NCI-H2196 treated with DMSO at 0.1 percent for 48 hours (cell line): ENCODE results near the gene ADCY1.
"Not testable (repeated sequence)": the region's sequence is repeated elsewhere in the genome, so short reads cannot be mapped to it uniquely, and the experiment has no call there.

Experiments
- DNase-seq: peaks from one replicate; lab custom pipeline; 2025; ENCODE audit not compliant: unreplicated experiment; lab: John Stamatoyannopoulos, UW

ADCY1 gene

DNA sequence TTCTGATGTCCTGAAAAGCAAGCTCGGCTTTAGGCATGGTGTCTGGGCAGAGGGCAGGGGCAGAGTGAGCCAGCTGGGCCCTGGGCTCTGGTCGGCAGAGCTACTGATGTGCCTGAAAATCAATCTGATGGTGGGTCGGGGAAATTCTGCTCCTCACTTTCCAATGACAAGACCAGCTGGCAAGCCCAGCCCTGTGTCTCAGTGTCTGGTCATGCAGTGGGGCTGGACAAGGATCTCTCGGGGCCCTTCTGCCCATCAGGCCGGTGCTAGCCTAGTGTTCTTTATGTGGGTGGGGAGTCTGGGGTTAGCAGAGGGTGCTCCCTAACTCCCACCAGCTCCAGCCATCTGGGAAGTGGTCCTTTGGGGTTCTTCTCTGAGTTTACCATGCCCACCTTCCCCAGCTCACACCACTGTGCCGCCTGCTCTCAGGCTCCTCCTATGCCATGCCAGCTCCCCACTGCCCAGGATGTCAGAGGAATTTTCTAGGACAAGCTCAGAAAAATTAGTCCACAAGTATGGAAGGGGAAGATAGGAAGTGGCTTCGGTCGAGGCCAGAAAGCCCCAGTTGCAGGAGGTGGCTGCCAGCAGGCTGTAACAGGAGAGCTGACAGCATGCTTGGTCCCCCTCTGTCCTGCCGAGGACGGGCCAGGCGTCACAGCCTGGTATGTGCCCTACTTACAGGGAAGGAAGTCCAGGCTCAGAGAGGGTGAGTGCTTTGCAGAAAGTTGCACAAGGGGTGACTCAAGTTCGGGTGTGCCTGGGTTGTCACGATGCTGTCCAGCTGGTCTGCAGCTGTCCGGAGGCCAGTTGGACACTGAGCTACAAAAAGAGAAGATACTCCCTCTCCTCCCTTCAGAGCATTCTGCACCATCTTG, 135.2 kb downstream of the ADCY1 start:
- DNase-seq = no peak

DNA sequence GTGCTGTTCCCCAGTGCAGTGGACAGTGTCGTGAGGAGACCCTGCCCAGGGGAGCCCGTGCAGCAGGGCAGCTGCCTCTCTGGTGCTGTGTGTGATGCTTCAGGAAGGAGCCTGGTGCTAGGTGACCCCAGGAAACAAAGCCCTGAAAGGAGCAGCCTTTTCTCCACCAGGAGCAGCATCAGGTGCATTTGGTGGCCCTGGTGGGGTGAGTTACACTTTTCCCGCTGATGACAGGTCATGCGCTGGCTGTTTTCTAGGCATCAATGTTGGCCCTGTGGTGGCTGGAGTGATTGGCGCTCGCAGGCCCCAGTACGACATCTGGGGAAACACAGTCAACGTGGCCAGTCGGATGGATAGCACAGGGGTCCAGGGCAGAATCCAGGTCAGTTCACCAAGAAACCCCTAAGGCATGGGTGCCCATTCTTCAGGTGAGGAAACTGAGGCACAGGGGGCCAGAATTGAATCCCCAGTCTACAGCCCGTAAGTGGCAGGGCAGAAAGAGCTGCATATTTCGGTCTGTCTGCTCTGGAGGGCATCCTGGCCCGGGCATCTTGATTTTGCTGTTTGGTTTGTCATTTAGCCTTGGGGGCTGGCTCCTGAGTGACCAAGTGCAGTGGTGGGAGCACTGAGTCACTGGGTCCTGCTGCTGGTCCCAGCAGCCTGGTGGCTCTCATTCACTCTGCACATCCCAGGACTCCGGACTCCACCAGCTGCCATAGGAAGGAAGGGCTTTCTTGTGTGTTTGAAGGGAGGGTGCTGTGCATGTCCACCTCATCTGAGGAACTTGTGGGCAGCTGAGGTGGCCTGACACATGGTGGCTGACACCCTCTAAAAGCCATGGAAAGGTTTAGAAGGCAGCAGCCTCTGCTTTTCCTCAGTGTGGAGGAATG, 136.3 kb downstream of the ADCY1 start:
- no peak for DNase-seq

DNA sequence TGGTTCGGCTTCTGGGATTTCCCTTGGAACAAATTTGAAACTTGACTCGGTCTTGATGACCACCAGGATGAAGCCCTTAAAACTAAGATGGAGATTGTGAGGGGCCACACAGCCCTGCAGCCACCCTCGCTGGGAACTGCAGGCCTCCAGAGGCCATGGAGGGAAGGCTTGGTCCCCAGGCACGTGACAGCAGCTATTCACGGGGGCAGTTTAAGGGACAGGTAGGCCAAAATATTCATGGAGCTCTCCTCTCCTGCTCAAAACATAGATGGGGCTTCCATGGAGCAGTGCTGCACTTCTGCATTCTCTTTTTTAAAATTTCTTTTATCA, 137.0 kb downstream of the ADCY1 start:
- DNase-seq = no peak

DNA sequence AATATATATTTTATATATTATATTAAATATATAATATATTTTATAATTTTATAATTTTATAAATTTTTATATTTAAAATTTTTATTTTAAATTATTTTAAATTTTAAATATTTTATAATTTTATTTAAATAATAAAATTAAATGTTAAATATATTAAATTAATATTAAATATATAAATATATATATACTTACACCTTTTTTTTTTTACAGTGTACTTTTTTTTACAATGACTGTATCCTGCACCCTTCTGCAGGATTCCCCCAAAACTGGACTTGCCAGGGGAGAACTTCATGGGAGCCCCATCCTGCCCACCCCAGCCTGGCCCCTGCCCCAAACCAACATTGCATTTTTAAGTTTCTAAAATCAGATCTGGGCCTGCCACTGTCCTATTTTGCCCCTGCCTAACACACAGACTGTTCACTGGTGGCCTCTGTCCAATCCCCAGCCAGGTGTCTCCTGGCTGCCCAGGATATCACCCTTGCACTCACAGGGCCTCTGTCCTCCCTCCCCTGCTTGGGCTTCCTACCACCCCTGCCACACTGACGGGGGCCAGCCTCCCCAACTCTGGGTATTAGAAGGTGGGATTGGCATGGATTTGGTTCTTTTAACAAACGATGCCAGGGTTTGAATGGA, 138.0 kb downstream of the ADCY1 start:
- DNase-seq = no peak

DNA sequence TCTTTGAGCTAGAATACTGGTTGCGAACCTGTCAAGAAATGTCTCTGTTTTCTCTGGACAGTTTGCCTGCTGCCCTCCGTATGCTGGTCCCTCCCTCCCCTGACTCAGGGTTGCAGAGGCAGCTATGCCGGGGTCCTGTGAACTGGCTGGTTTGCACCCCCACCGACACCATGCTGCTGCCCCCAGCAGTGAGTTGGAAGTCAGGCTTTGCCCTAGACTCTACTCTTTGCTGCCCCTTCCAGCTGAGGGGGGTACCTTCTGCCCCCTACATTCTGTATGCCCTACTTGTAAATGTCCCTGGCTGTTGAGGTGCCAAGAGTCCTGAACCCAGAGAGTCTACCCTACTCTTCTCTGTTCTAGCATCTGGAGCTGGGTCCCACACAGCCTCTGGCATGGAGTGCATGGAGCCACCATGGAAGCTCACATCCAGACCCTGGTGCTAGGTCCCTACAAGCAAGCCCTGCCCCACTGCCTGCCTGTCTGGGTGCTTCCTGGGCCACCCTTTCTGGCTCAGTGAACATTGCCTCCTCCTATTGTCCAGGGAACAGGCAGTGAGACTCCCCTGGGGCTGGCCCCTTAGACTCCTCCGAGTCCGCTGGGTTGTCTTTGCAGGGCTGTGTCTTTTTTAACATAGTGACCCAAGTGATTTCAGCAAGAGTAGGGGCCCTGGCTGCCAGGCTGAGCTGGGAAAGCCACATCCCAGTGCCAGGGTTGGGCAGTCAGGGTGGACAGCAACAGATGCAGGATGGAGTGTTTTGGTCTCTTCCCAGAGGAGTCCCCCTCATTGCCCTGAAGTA, 138.9 kb downstream of the ADCY1 start:
- DNase-seq = no peak

DNA sequence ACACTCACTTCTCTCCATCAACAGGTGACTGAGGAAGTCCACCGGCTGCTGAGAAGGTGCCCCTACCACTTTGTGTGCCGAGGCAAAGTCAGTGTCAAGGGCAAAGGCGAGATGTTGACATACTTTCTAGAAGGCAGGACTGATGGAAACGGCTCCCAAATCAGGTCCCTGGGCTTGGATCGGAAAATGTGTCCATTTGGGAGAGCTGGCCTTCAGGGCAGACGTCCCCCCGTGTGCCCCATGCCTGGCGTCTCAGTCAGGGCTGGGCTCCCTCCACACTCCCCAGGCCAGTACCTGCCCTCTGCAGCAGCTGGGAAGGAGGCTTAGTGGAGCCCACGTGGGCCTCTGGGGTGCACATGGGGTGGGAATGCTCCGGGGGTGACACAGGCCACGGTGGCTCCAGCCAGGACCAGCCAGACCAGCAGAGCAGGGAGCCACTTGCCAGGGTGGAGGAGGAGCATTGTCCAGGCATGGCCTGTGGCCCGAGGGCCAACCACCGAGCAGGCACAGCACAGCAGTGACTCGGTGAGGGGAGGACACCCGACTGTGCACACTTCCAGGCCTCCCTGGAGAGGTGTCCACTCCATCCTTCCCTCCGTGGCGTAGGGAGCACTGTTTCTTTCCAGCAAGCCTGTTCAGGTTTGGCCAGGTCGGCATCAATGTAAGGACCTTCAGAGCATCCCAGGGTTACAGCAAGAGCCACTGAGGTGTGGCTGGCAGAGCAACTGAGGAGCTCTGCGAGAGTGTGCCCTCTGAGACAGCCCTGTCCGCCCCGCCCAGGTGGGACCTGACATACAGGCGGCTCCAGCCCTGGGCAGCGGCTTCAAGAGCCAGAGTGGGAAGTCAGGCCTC, 139.7 kb downstream of the ADCY1 start:
- DNase-seq = no peak

DNA sequence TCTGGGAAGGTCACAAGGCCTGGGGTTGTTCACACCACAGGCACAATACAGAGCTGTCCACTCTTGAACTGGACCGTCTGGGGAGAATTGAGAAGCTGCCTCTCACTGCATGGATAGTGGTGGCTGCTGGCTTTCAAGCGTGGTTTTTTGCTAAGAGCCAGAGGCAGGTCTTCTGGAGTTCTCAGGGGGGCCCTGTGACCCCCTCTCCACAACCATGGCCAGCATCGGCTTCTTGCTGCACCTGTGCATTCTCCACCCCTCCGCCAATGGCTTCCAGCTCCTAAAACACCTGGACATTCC, 140.3 kb downstream of the ADCY1 start:
- DNase-seq = no peak

DNA sequence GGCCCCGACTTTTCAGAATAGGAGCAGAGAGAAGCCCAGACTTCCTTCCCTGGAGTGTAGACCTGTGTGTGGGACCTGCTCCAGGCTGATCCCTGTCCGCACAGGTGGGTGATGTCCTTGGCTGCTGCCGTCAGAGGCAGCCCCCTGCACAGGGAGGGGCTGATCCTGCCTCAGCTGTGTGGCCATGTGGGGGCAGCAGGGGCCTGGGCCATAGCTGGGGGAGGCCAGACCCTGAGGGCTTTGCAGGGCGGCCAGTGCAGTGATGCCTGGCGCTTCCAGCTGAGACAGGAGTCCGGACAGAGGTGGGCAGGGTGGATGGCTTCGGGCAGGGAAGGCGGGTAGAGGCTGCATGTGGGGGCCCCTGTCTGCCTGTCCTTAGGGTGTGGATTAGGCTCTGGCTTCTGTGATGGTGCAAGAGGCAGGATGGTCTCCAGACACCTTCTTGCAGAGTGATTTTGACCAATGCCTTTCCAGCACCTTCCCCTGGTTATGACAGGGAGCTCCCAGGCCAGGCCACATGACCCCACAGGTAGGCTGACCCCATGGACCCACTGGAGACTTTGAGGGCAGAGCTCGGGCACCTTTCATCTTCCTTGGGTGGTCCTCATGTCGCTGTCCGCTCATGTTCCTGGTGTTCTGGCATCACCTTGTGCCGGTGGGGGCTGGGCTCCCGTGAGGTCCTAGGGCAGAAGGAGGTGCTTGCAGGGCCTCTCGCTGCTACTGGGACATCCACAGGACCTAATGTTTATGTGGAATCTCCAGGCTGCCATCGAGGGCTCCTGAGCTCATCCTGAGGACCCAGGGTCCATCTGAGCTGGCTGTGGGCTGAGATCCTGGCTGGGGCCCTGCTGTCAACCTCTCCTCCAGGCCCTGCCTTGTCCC, 141.5 kb downstream of the ADCY1 start:
- no peak for DNase-seq

DNA sequence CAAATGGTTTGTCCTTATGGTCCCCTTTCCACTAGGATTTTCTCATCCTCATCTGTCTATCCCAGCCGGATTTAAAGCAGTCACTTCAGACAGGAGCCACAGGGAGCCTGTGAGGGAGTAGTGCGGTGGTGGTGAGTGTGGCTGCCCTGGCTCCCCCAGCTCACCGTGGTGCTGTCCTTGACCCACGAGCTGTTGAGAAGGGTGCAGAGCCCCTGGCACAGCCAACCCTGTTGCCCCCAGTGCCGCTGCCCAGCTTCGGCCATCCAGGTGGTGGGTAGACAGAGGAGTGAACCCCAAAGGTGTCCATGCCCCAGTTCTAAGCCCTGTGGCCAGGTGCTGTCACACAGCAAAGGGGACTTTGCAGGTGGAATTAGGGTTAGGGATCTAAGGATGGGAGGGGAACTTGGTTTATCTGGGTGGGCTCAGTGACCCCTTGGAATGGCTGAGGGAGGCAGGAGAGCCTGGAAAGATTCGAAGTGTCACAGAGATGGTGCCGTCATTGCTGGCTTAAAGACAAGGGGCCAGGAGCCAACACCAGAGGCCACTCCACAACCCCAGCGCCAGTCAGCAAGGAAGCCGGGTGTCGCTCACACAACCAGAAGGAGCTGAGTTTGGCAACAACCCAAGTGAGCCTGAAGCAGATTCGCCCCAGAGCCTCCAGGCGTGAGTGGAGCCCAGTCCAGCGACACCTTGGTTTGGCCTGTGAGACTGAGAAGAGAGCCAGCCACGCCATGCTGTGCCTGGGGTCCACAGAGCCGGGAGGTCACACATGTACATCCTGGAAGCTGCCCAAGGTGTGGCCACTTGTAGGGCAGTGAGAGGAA, 142.4 kb downstream of the ADCY1 start:
- no peak for DNase-seq

DNA sequence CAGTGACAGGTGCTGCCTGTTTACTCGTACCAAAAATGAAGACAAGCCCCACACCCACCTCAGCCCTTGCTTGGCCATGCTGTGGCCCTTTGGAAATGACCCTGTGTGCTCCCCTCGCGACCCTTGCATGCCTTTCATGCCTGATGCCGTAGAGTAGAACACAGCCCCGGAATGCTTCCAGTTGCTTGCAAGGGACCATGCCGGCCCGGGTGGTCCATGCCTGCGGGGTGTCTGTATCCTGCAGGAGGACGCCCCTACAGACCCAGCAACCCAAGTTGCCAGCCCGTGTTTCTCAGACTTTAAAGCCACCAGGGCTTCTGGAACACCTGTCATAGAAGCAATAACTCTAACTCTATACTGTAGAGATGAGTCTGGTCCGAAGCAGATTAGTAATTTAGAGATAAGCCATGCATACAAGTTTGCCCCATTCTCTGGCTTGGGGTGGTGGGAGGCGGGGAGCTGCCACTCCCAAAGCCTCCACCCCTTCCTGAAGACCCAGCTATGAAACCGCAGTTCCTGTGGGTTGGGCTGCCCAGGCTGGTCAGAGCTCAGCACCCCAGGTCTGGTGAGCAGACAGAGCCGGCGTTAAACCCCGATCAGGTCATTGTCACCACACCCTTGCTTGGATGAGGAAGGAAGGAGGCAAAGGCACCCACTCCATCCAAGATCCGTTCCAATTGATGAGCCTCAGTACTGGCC, 143.5 kb downstream of the ADCY1 start:
- DNase-seq = no peak

DNA sequence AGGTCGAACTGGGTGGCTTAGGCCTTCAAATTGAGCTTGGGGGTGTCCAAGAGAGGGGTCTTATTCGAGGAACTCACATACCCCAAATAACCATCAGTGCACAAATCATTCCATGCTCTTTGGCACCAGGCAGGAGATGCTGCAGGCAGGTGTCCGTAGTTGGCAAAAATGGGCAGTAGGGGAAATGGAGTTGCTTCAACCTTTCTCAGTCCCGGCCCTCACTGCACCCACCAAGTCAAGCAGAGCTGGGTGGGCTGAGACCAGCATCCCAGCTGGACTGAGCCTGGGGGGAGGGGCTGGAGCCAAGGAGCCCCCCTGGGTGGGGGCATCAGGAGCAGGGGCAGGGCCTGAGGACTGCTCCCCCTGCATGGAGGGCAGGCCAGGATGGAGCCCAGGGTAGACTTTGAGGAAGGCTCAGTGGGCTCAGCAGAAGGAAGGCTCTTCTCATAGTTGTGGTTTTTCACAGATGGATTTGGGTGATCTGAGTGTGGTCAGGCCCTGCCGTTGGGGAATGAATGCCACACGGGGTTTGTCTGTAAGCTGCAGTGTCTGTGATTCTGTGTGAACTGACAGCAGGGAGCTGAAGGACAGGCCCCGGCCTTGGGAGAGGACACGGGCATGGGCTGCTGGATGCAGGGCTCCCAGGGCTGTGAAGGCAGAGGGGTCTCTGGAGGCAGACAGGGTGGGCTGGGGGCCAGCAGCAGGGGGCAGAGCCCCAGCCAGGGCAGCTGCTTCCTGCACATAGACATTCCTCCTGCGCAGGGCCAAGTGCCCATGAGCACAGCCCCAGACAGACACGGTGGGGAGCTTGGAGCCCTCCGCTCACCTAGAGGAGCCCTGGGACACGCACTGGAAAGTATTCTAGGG, 144.5 kb downstream of the ADCY1 start:
- DNase-seq = no peak

DNA sequence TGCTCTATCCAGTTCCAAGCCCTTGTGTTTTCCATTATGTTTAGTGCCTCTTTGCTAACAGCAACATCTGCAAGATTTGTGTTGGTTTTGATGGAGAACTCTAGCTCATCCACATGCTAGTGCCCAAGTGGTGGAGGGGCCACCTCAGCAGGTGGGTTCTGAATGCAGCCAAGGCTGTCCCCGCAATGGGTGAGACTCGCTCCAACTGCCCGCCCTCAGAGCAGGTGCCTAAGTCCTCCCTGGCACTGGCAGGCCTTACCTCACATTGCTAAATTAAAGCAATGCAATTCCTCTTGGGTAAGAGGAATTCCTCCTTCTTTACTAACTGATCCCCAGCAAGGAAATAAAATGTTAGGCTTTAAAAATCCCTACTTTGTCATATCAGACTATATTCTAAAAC, 146.8 kb downstream of the ADCY1 start:
- no peak for DNase-seq

DNA sequence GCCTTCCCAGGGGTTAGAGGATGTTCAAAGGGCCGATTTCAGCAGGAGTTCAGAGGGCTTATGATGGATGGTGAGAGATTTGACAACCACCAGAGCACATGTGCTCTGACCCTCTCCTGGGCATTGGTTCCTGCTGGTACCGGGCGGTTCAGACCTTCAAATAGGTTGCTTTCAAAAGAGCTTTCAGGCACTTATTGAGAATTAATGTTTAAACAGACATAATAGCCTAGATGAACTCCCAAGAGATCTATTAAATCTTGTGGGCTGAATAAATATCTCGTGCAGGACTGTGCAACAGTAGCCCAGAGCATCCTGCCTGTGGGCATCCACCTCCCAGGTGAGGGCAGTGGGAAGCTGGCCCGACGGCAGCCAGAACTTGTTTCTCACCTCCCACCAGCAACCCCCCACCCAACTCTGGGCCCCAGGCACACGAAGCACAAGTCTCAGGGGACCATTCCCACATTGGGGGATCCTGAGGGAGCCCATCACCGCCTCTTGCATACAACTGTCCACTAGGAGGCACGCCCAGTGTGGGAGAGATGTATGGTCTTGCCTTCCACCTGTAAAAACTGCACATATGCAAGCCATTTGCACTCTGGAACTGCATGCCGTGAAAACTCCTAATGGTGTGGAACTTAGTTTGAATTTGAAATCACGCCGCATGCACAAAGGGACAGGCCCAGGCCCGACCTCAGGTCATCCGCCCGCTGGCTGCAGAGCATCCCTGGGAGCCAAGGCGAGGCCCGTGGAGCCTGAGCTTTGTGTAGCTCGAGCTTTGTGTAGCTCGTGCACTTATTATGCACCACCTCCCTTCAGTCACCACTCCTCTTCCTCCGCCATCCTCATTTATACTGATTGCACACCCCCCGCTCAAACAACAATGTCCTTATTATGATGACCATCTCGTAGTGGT, 147.8 kb downstream of the ADCY1 start:
- no peak for DNase-seq

DNA sequence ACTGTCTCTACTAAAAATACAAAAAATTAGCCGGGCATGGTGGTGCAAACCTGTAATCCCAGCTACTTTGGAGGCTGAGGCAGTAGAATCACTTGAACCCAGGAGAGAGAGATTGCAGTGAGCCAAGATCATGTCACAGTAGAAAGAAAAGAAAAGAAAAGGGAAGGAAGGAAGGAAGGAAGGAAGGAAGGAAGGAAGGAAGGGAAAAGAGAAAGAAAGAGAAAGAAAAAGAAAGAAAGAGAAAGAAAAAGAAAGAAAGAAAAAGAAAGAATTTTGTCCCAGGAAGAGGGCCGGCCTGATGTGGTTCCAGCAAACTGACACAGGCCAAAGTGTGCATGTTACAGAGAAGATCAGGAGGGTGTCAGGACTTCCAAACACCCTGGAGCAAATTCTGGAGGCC, 151.1 kb downstream of the ADCY1 start:
- DNase-seq = not testable (repeated sequence)

DNA sequence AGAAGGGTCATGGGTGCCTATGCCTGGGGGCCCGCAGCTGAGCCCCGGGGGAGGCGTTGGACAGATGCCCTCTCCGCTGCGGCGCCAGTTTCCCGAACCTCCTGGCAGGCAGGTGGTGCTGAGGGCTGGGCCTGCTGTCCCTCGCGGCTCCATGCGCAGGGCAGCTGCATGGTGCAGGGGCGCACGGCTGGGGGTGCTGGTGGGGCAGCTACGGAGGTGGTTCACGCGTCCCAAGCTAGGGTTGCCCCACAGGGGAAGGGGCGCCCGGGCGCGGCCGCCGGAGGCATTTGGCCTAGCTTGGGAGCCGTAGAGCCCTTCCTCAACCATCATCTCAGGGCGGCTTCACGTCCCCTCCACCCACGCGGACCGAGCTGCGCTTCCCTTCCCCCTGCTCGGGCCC, 152.7 kb downstream of the ADCY1 start:
- no peak for DNase-seq
